Measurements from ENCODE around the gene KLHL18. TPM values are rescaled to one million over a fixed set of nuclear protein-coding genes. Genes with fewer than 3 reads are reported as not detected.
A peak's percentile ranks its signal among the peaks of the same experiment; 100 is the strongest.
"Not testable (repeated sequence)": the region's sequence is repeated elsewhere in the genome, so short reads cannot be mapped to it uniquely, and the experiment has no call there.

The KLHL18 gene
- polyA plus RNA-seq, 1 donor (not counting 4 experiments of a cell fraction or from before 2014, with no cell fraction given) = 33.4 TPM

- peaks cover 2% of the 10 kb centered on the region for H3K9me1 ChIP-seq (ENCODE audit: control insufficient read depth, extremely low read depth, insufficient read depth, low read length)
- no peaks in the 10 kb centered on the region for H3K36me3 ChIP-seq (ENCODE audit: control insufficient read depth in 2 of 2, extremely low read depth in 1 of 2, insufficient read depth in 2 of 2, low read length in 2 of 2)
- no peak overlapping the region for H2AFZ ChIP-seq (ENCODE audit: control insufficient read depth, low read length)
- no peak overlapping the region for H3K4me3 ChIP-seq (ENCODE audit: control insufficient read depth in 2 of 3, extremely low read depth in 1 of 3, insufficient read depth in 2 of 3, low read depth in 1 of 3, low read length in 3 of 3)
- TF ChIP-seq EZH2 (IDR thresholded peaks at IDR 0.05; ENCODE audit: low read length) (no peak), CTCF (optimal IDR thresholded peaks at IDR 0.05 in 1 of 3, IDR thresholded peaks at IDR 0.05 in 1 of 3, conservative IDR thresholded peaks at IDR 0.05 in 1 of 3; ENCODE audit: extremely low read depth in 1 of 3, insufficient read depth in 2 of 3, low read length in 3 of 3) (no peak)
- no peaks in the 10 kb centered on the region for H3K27me3 ChIP-seq (ENCODE audit: control insufficient read depth, extremely low read depth, insufficient read depth, low read length)
- FAIRE-seq (no peak), DNase-seq (ENCODE audit: low read depth, low spot score) (no peak)
- no peaks in the 10 kb centered on the region for H3K9me3 ChIP-seq (ENCODE audit: control insufficient read depth, low read depth, low read length)
- no peaks in the 10 kb centered on the region for H4K20me1 ChIP-seq (ENCODE audit: control insufficient read depth, extremely low read depth, insufficient read depth, low read length)
- dilution Hi-C loops (cut with MboI; ENCODE audit: extremely low pct_ligation_motif_present, low sequenced_read_pairs) = no loop called here
- H3K79me2 ChIP-seq (ENCODE audit: control insufficient read depth, insufficient read depth, low read length) = no peaks in the 10 kb centered on the region
- H3K4me1 ChIP-seq (ENCODE audit: control insufficient read depth, extremely low read depth, insufficient read depth, low read length) = no peaks in the 10 kb centered on the region
- H3K4me2 ChIP-seq (ENCODE audit: control insufficient read depth, extremely low read depth, insufficient read depth, low read depth, low read length) = no peak overlapping the region
- no peak overlapping the region for H3K27ac ChIP-seq (ENCODE audit: control insufficient read depth, insufficient read depth, low read length)
- H3K9ac ChIP-seq (ENCODE audit: control insufficient read depth, extremely low read depth, insufficient read depth, low read length) = no peak overlapping the region
Measured at GRCh38 chr3:47247131-47248064, 35.3 kb upstream of the KLHL18 start.

GRCh38 chr3:47250309-47251060 is 32.3 kb upstream of the KLHL18 start:
- H3K27me3 ChIP-seq (ENCODE audit: control insufficient read depth, extremely low read depth, insufficient read depth, low read length) = no peaks in the 10 kb centered on the region
- H3K27ac ChIP-seq (ENCODE audit: control insufficient read depth, insufficient read depth, low read length) = no peak overlapping the region
- H3K79me2 ChIP-seq (ENCODE audit: control insufficient read depth, insufficient read depth, low read length) = no peaks in the 10 kb centered on the region
- H3K9me3 ChIP-seq (ENCODE audit: control insufficient read depth, low read depth, low read length) = no peaks in the 10 kb centered on the region
- no peak overlapping the region for H3K9ac ChIP-seq (ENCODE audit: control insufficient read depth, extremely low read depth, insufficient read depth, low read length)
- no peaks in the 10 kb centered on the region for H3K36me3 ChIP-seq (ENCODE audit: control insufficient read depth in 2 of 2, extremely low read depth in 1 of 2, insufficient read depth in 2 of 2, low read length in 2 of 2)
- no peaks in the 10 kb centered on the region for H3K4me1 ChIP-seq (ENCODE audit: control insufficient read depth, extremely low read depth, insufficient read depth, low read length)
- no peak overlapping the region for H3K4me2 ChIP-seq (ENCODE audit: control insufficient read depth, extremely low read depth, insufficient read depth, low read depth, low read length)
- no peak overlapping the region for H2AFZ ChIP-seq (ENCODE audit: control insufficient read depth, low read length)
- TF ChIP-seq CTCF (optimal IDR thresholded peaks at IDR 0.05 in 1 of 3, IDR thresholded peaks at IDR 0.05 in 1 of 3, conservative IDR thresholded peaks at IDR 0.05 in 1 of 3; ENCODE audit: extremely low read depth in 1 of 3, insufficient read depth in 2 of 3, low read length in 3 of 3) (peak in 2 of 3 experiments; percentile 19 to 47), EZH2 (IDR thresholded peaks at IDR 0.05; ENCODE audit: low read length) (no peak)
- dilution Hi-C loops (cut with MboI; ENCODE audit: extremely low pct_ligation_motif_present, low sequenced_read_pairs) = no loop called here
- H3K4me3 ChIP-seq (ENCODE audit: control insufficient read depth in 2 of 3, extremely low read depth in 1 of 3, insufficient read depth in 2 of 3, low read depth in 1 of 3, low read length in 3 of 3) = no peak overlapping the region
- FAIRE-seq (no peak), DNase-seq (ENCODE audit: low read depth, low spot score) (no peak)
- no peaks in the 10 kb centered on the region for H4K20me1 ChIP-seq (ENCODE audit: control insufficient read depth, extremely low read depth, insufficient read depth, low read length)
- H3K9me1 ChIP-seq (ENCODE audit: control insufficient read depth, extremely low read depth, insufficient read depth, low read length) = no peaks in the 10 kb centered on the region

GRCh38 chr3:47251085-47251484 is 31.7 kb upstream of the KLHL18 start:
- H3K36me3 ChIP-seq (ENCODE audit: control insufficient read depth in 2 of 2, extremely low read depth in 1 of 2, insufficient read depth in 2 of 2, low read length in 2 of 2); dilution Hi-C loops (cut with MboI; ENCODE audit: extremely low pct_ligation_motif_present, low sequenced_read_pairs); H3K9me1 ChIP-seq (ENCODE audit: control insufficient read depth, extremely low read depth, insufficient read depth, low read length); FAIRE-seq; H4K20me1 ChIP-seq (ENCODE audit: control insufficient read depth, extremely low read depth, insufficient read depth, low read length); H3K27me3 ChIP-seq (ENCODE audit: control insufficient read depth, extremely low read depth, insufficient read depth, low read length); H3K79me2 ChIP-seq (ENCODE audit: control insufficient read depth, insufficient read depth, low read length); H3K9me3 ChIP-seq (ENCODE audit: control insufficient read depth, low read depth, low read length); H3K4me1 ChIP-seq (ENCODE audit: control insufficient read depth, extremely low read depth, insufficient read depth, low read length); H3K4me2 ChIP-seq (ENCODE audit: control insufficient read depth, extremely low read depth, insufficient read depth, low read depth, low read length); H3K4me3 ChIP-seq (ENCODE audit: control insufficient read depth in 2 of 3, extremely low read depth in 1 of 3, insufficient read depth in 2 of 3, low read depth in 1 of 3, low read length in 3 of 3); H2AFZ ChIP-seq (ENCODE audit: control insufficient read depth, low read length); H3K27ac ChIP-seq (ENCODE audit: control insufficient read depth, insufficient read depth, low read length); DNase-seq (ENCODE audit: low read depth, low spot score); H3K9ac ChIP-seq (ENCODE audit: control insufficient read depth, extremely low read depth, insufficient read depth, low read length): not testable (repeated sequence)
